Measurements from ENCODE around the gene IL1RAP. TPM values are rescaled to one million over a fixed set of nuclear protein-coding genes. Genes with fewer than 3 reads are reported as not detected.

IL1RAP gene
- total and polyA plus RNA-seq, 2 donors (not counting 3 experiments of a cell fraction or from before 2014, with no cell fraction given), result 4.3 to 9.2 TPM

- Histone ChIP-seq H3K27me3 (ENCODE audit: control insufficient read depth in 2 of 2, insufficient read depth in 2 of 2, low read length in 2 of 2) (no peaks in the 10 kb centered on the region), H4K20me1 (replicated peaks; ENCODE audit: control insufficient read depth, extremely low read depth, insufficient read depth, low read length) (no peaks in the 10 kb centered on the region), H3K4me3 (replicated peaks in 1 of 3; ENCODE audit: insufficient read depth in 1 of 3, low read depth in 1 of 3, low read length in 3 of 3) (no peak overlapping the region), H3K9me1 (replicated peaks; ENCODE audit: control insufficient read depth, extremely low read depth, insufficient read depth, low read length) (no peaks in the 10 kb centered on the region), H3K9ac (replicated peaks; ENCODE audit: extremely low read depth, insufficient read depth, low read length) (no peak overlapping the region), H3K4me2 (ENCODE audit: insufficient read depth, low read length) (peak overlapping the region; percentile 38), H3K79me2 (ENCODE audit: control insufficient read depth, insufficient read depth, low read length) (no peaks in the 10 kb centered on the region), H3K9me3 (replicated peaks; ENCODE audit: control insufficient read depth, insufficient read depth, low read length) (no peaks in the 10 kb centered on the region), H3K27ac (ENCODE audit: insufficient read depth, low read depth, low read length) (no peak overlapping the region), H2AFZ (ENCODE audit: low read depth, low read length) (peak overlapping the region; percentile 51), H3K36me3 (ENCODE audit: control insufficient read depth in 2 of 2, extremely low read depth in 1 of 2, insufficient read depth in 2 of 2, low read length in 2 of 2) (no peaks in the 10 kb centered on the region), H3K4me1 (ENCODE audit: control insufficient read depth, extremely low read depth, insufficient read depth, low read length) (peaks cover 7% of the 10 kb centered on the region)
- DNase-seq (ENCODE audit: low read depth, low spot score) (peak; percentile 34), FAIRE-seq (no peak)
- intact Hi-C loops (cut with micrococcal nuclease), result no loop called here
- no peak for TF ChIP-seq MYC (IDR thresholded peaks at IDR 0.05; ENCODE audit: low read depth, low read length)
- peak; percentile 19 for TF ChIP-seq FOS (IDR thresholded peaks at IDR 0.05; ENCODE audit: borderline replicate concordance, insufficient read depth, low read length)
- TF ChIP-seq CTCF (IDR thresholded peaks at IDR 0.05; ENCODE audit: extremely low read depth in 1 of 2, insufficient read depth in 1 of 2, low read depth in 1 of 2, low read length in 2 of 2), result no peak
- no peak for TF ChIP-seq POLR2AphosphoS5 (IDR thresholded peaks at IDR 0.05; ENCODE audit: insufficient read depth, low read depth, low read length)
- TF ChIP-seq EZH2 (IDR thresholded peaks at IDR 0.05; ENCODE audit: borderline replicate concordance, low read depth, low read length, severe bottlenecking), result no peak
- TF ChIP-seq JUN (IDR thresholded peaks at IDR 0.05; ENCODE audit: borderline replicate concordance, insufficient read depth, insufficient read length, low read depth), result no peak
- TF ChIP-seq POLR2A (IDR thresholded peaks at IDR 0.05; ENCODE audit: low read depth, low read length), result no peak
- no peak for TF ChIP-seq GATA2 (IDR thresholded peaks at IDR 0.05; ENCODE audit: insufficient read depth, insufficient read length, low read depth, low read length)
- POLR2A ChIA-PET, result no interaction called here
- no TSS peak for BruUV-seq (replicated peaks)
- dilution Hi-C loops (cut with MboI; ENCODE audit: extremely low pct_ligation_motif_present, low sequenced_read_pairs), result no loop called here
- CTCF ChIA-PET, result interaction anchor here (1.1 to 1.7 kb wide), 8 partner anchors 9 to 105 kb away, joined by 3 to 7 read pairs (median 4); partner anchors contain the start of gene IL1RAP
These were observed 104.6 kb downstream of the IL1RAP start for GRCh38 chr3:190618330-190619030.

Measured in endothelial cell of umbilical vein (primary cell).